ENCODE results near the gene DKC1.

DNA sequence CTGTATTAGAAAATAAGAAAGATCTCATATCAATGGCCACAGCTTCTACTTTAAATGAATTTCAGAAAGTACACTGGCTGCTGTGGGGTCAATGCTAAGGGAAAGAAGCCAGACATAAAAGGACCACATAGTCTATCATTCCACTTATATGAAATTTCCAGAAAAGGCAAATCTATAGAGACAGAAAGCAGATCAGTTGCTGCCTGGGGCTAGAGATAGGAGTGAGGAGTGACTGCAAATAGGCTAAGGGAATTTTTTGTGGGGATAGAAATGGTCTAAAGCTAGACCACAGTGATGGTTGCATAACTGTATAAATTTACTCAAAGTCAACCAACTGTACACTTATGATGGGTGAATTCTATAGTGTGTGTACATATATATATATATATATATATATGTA is 20.1 kb upstream of the DKC1 start:
- TF ChIP-seq, protein P1, sequence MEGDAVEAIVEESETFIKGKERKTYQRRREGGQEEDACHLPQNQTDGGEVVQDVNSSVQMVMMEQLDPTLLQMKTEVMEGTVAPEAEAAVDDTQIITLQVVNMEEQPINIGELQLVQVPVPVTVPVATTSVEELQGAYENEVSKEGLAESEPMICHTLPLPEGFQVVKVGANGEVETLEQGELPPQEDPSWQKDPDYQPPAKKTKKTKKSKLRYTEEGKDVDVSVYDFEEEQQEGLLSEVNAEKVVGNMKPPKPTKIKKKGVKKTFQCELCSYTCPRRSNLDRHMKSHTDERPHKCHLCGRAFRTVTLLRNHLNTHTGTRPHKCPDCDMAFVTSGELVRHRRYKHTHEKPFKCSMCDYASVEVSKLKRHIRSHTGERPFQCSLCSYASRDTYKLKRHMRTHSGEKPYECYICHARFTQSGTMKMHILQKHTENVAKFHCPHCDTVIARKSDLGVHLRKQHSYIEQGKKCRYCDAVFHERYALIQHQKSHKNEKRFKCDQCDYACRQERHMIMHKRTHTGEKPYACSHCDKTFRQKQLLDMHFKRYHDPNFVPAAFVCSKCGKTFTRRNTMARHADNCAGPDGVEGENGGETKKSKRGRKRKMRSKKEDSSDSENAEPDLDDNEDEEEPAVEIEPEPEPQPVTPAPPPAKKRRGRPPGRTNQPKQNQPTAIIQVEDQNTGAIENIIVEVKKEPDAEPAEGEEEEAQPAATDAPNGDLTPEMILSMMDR (IDR thresholded peaks at IDR 0.05) = no peak
- TF ChIP-seq EZH2phosphoT487 (IDR thresholded peaks at IDR 0.05) = no peak
- TF ChIP-seq EZH2 (IDR thresholded peaks at IDR 0.05) = no peak
